T-helper 17 cell (primary cell): ENCODE data around the gene FUBP3. TPM values are rescaled to one million over a fixed set of nuclear protein-coding genes. Genes with fewer than 3 reads are reported as not detected.

Experiments
- ATAC-seq: fragments of 150-1000 bp; cut with Tn5 transposase; 2 replicates; pipeline ENCODE4 v1.10.0; 2021; ENCODE audit warnings: mild to moderate bottlenecking, moderate library complexity
- DNase-seq, 3 donors: peaks; one replicate each; pipeline versions ENCODE4 v3.0.0 to v3.0.0-alpha.2; 2020 to 2021
- H3K9me3 ChIP-seq: one replicate; pipeline ENCODE4 v1.7.0; 2013; ENCODE audit warnings: low read length, mild to moderate bottlenecking; ENCODE audit not compliant: control insufficient read depth, poor library complexity, severe bottlenecking
- H3K27ac Mint-ChIP-seq: one replicate; pipeline ENCODE4 v1.8.0; 2022; ENCODE audit warnings: mild to moderate bottlenecking, moderate library complexity, mixed read lengths
- H3K27me3 Mint-ChIP-seq: one replicate; pipeline ENCODE4 v1.8.0; 2022; ENCODE audit warnings: mixed read lengths
- H3K36me3 Mint-ChIP-seq: one replicate; pipeline ENCODE4 v1.8.0; 2022; ENCODE audit warnings: low read depth, mixed read lengths
- H3K4me1 Mint-ChIP-seq: one replicate; pipeline ENCODE4 v1.8.0; 2022; ENCODE audit warnings: mild to moderate bottlenecking, mixed read lengths
- H3K4me3 Mint-ChIP-seq: one replicate; pipeline ENCODE4 v1.8.0; 2022; ENCODE audit warnings: mild to moderate bottlenecking, moderate library complexity, mixed read lengths
- total RNA-seq, 4 donors: library from RNA in 2 of 4; stranded (reverse) in 2 of 4; gene quantifications; one replicate each; pipeline ENCODE4 v1.2.3 and lab custom pipeline; 2022 to 2026

Gene FUBP3
- total RNA-seq (10 to 100 TPM; 30.6 to 33.6 TPM), total RNA-seq (lab: John Stamatoyannopoulos, UW) (40.3 to 54.0 reads per million in 2 donors)

GRCh38 chr9:130578865-130579737, at the start of gene FUBP3:
TSS of gene FUBP3 (plus strand) at chr9:130579577. CDS start at chr9:130579681, 104 bp downstream.
- peak; percentile 86 for ATAC-seq
- Mint-ChIP-seq H3K36me3 (no peaks in the 10 kb centered on the region), H3K4me3 (peak within 1 kb of the TSS; percentile 90), H3K27ac (peak within 1 kb of the TSS; percentile 67), H3K4me1 (peaks cover 33% of the 10 kb centered on the region), H3K27me3 (no peaks in the 10 kb centered on the region)
- no peaks in the 10 kb centered on the region for H3K9me3 ChIP-seq
- peak; percentile 66 to 78 (median 70) for DNase-seq

GRCh38 chr9:130530938-130531337, 48.4 kb upstream of the FUBP3 start:
- Mint-ChIP-seq H3K27ac (no peak overlapping the region), H3K27me3 (peaks cover 44% of the 10 kb centered on the region), H3K4me3 (no peak overlapping the region), H3K36me3 (no peaks in the 10 kb centered on the region), H3K4me1 (peaks cover 2% of the 10 kb centered on the region)
- no peak for ATAC-seq
- no peak for DNase-seq
- no peaks in the 10 kb centered on the region for H3K9me3 ChIP-seq

- peaks cover 50% of the 10 kb centered on the region for H3K27me3 Mint-ChIP-seq
- DNase-seq = no peak
- peaks cover 2% of the 10 kb centered on the region for H3K4me1 Mint-ChIP-seq
- H3K9me3 ChIP-seq = no peaks in the 10 kb centered on the region
- ATAC-seq = no peak
- no peaks in the 10 kb centered on the region for H3K36me3 Mint-ChIP-seq
- H3K4me3 Mint-ChIP-seq = no peak overlapping the region
- no peak overlapping the region for H3K27ac Mint-ChIP-seq
Measured at GRCh38 chr9:130531670-130532069, 47.7 kb upstream of the FUBP3 start.

- Mint-ChIP-seq H3K27ac (no peak overlapping the region), H3K4me1 (peaks cover 4% of the 10 kb centered on the region), H3K4me3 (no peak overlapping the region), H3K36me3 (no peaks in the 10 kb centered on the region), H3K27me3 (peaks cover 50% of the 10 kb centered on the region)
- DNase-seq = no peak
- no peak for ATAC-seq
- no peaks in the 10 kb centered on the region for H3K9me3 ChIP-seq
Measured at GRCh38 chr9:130532426-130533080, 46.8 kb upstream of the FUBP3 start.

GRCh38 chr9:130535818-130536521, 43.4 kb upstream of the FUBP3 start:
- no peak for ATAC-seq
- no peak overlapping the region for H3K4me3 Mint-ChIP-seq
- H3K9me3 ChIP-seq = no peaks in the 10 kb centered on the region
- peaks cover 13% of the 10 kb centered on the region for H3K4me1 Mint-ChIP-seq
- peaks cover 10% of the 10 kb centered on the region for H3K36me3 Mint-ChIP-seq
- peaks cover 74% of the 10 kb centered on the region for H3K27me3 Mint-ChIP-seq
- DNase-seq = no peak
- H3K27ac Mint-ChIP-seq = no peak overlapping the region

- no peaks in the 10 kb centered on the region for H3K9me3 ChIP-seq
- H3K4me1 Mint-ChIP-seq = peaks cover 13% of the 10 kb centered on the region
- peaks cover 77% of the 10 kb centered on the region for H3K27me3 Mint-ChIP-seq
- H3K27ac Mint-ChIP-seq = peak overlapping the region; percentile 29
- peaks cover 10% of the 10 kb centered on the region for H3K36me3 Mint-ChIP-seq
- ATAC-seq (no peak), DNase-seq (no peak)
- H3K4me3 Mint-ChIP-seq = no peak overlapping the region
Measured at GRCh38 chr9:130536701-130537107, 42.7 kb upstream of the FUBP3 start.

GRCh38 chr9:130537346-130538050, 41.9 kb upstream of the FUBP3 start:
- no peak for ATAC-seq
- H3K4me1 Mint-ChIP-seq = peaks cover 13% of the 10 kb centered on the region

GRCh38 chr9:130539420-130540223, 39.8 kb upstream of the FUBP3 start:
- Mint-ChIP-seq H3K27ac (no peak overlapping the region), H3K4me1 (peaks cover 13% of the 10 kb centered on the region), H3K36me3 (peaks cover 12% of the 10 kb centered on the region), H3K27me3 (peaks cover 78% of the 10 kb centered on the region), H3K4me3 (no peak overlapping the region)
- no peak for DNase-seq
- ATAC-seq = no peak
- no peaks in the 10 kb centered on the region for H3K9me3 ChIP-seq

More at GRCh38 chr9:130537346-130538050, 41.9 kb upstream of the FUBP3 start:
- Mint-ChIP-seq H3K27me3 (peaks cover 81% of the 10 kb centered on the region), H3K36me3 (peaks cover 10% of the 10 kb centered on the region), H3K27ac (no peak overlapping the region), H3K4me3 (peak overlapping the region; percentile 61)
- no peak for DNase-seq
- H3K9me3 ChIP-seq = no peaks in the 10 kb centered on the region

GRCh38 chr9:130541533-130541932, 37.8 kb upstream of the FUBP3 start:
- H3K27ac Mint-ChIP-seq = no peak overlapping the region
- H3K4me1 Mint-ChIP-seq = peaks cover 13% of the 10 kb centered on the region
- no peak for ATAC-seq
- H3K36me3 Mint-ChIP-seq = peaks cover 12% of the 10 kb centered on the region
- no peak overlapping the region for H3K4me3 Mint-ChIP-seq
- no peaks in the 10 kb centered on the region for H3K9me3 ChIP-seq
- DNase-seq = no peak
- H3K27me3 Mint-ChIP-seq = peaks cover 65% of the 10 kb centered on the region

- DNase-seq (no peak), ATAC-seq (no peak)
- no peak overlapping the region for H3K4me3 Mint-ChIP-seq
- no peaks in the 10 kb centered on the region for H3K9me3 ChIP-seq
- H3K27me3 Mint-ChIP-seq = peaks cover 60% of the 10 kb centered on the region
- peaks cover 9% of the 10 kb centered on the region for H3K4me1 Mint-ChIP-seq
- H3K27ac Mint-ChIP-seq = no peak overlapping the region
- peaks cover 12% of the 10 kb centered on the region for H3K36me3 Mint-ChIP-seq
Measured at GRCh38 chr9:130542038-130542437, 37.3 kb upstream of the FUBP3 start.

GRCh38 chr9:130542457-130543228, 36.7 kb upstream of the FUBP3 start:
- ATAC-seq = no peak
- peaks cover 11% of the 10 kb centered on the region for H3K36me3 Mint-ChIP-seq

More at GRCh38 chr9:130542457-130543228, 36.7 kb upstream of the FUBP3 start:
- no peak for DNase-seq
- Mint-ChIP-seq H3K27me3 (peaks cover 54% of the 10 kb centered on the region), H3K4me3 (no peak overlapping the region), H3K27ac (no peak overlapping the region), H3K4me1 (peaks cover 8% of the 10 kb centered on the region)
- no peaks in the 10 kb centered on the region for H3K9me3 ChIP-seq
